Measurements from ENCODE around the gene SUPT7L. TPM values are rescaled to one million over a fixed set of nuclear protein-coding genes. Genes with fewer than 3 reads are reported as not detected.

SUPT7L gene
- total RNA-seq, 1 experiment from 2014 or later = 42.4 TPM

DNA sequence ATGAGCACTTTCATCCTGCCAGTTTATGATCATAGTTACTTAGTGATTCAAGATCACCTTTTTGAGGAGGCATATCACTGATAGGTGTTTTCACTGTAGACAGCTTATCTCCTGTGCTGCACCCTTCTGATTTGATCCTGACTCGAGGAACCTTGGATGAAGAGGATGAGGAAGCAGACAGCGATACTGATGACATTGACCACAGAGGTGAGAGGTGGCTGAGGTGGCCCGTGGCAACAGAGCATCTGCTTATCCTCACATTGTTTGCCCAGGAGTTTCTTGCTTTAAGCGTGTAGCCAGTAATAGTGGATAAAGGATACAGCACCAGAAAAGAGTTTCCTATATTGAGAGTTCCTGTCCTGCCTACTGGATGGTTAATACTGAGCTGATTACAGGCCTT lies 15.7 kb downstream of the SUPT7L start:
- Histone ChIP-seq H3K36me3 (ENCODE audit: control insufficient read depth, insufficient read depth, low read length) (peaks cover 4% of the 10 kb centered on the region; the same call in 1 of the 2 replicates), H3K9me3 (no peaks in the 10 kb centered on the region), H3K4me3 (ENCODE audit: low read depth, low read length) (no peak overlapping the region), H3K4me1 (no peaks in the 10 kb centered on the region), H3K27me3 (replicated peaks; ENCODE audit: control insufficient read depth, insufficient read depth, low read length) (no peaks in the 10 kb centered on the region)
- no peak overlapping the region for H3K4me3 Mint-ChIP-seq (ENCODE audit: unreplicated experiment)
- TF ChIP-seq CTCF (IDR thresholded peaks at IDR 0.05; ENCODE audit: insufficient read depth in 1 of 2, low read depth in 1 of 2, low read length in 1 of 2, severe bottlenecking in 1 of 2, unreplicated experiment in 1 of 2) = no peak
- CTCF ChIA-PET = no interaction called here
- POLR2A ChIA-PET = no interaction called here
- BruUV-seq (replicated peaks) = no TSS peak
- H3K27me3 Mint-ChIP-seq (ENCODE audit: insufficient read depth, unreplicated experiment) = no peaks in the 10 kb centered on the region
- DNase-seq = no peak
- peaks cover 77% of the 10 kb centered on the region for H3K36me3 Mint-ChIP-seq (ENCODE audit: insufficient read depth, unreplicated experiment)
- H3K4me1 Mint-ChIP-seq (ENCODE audit: low read depth, unreplicated experiment) = peaks cover 5% of the 10 kb centered on the region
- intact Hi-C loops (cut with micrococcal nuclease; ENCODE audit: unreplicated experiment) = no loop called here
- no peak overlapping the region for H3K27ac Mint-ChIP-seq (ENCODE audit: unreplicated experiment)
- H3K9me3 Mint-ChIP-seq (ENCODE audit: unreplicated experiment) = no peaks in the 10 kb centered on the region

DNA sequence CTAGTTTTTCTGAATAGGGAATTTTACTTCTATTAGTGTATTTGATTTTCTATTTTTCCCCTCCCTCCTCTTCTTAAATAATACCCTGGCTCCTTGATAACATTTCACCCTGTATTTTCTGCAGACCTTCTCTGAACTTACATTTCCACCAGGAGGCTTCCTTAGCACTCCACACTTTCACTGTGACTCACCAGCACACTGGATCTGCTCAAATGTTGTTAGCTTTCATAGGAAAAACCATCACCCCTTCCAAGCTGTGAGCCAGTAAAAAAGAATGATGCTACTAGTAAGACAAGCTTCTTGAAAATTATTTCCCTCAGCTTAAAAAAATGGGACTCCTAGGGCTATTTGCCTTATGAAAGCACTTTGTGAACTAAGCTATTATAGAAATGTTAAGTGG lies 16.1 kb downstream of the SUPT7L start:
- H3K4me3 Mint-ChIP-seq (ENCODE audit: unreplicated experiment) = no peak overlapping the region
- Histone ChIP-seq H3K4me1 (no peaks in the 10 kb centered on the region), H3K27me3 (replicated peaks; ENCODE audit: control insufficient read depth, insufficient read depth, low read length) (no peaks in the 10 kb centered on the region), H3K4me3 (ENCODE audit: low read depth, low read length) (no peak overlapping the region), H3K9me3 (no peaks in the 10 kb centered on the region), H3K36me3 (ENCODE audit: control insufficient read depth, insufficient read depth, low read length) (peaks cover 4% of the 10 kb centered on the region; the same call in 1 of the 2 replicates)
- peaks cover 77% of the 10 kb centered on the region for H3K36me3 Mint-ChIP-seq (ENCODE audit: insufficient read depth, unreplicated experiment)
- TF ChIP-seq CTCF (IDR thresholded peaks at IDR 0.05; ENCODE audit: insufficient read depth in 1 of 2, low read depth in 1 of 2, low read length in 1 of 2, severe bottlenecking in 1 of 2, unreplicated experiment in 1 of 2) = no peak
- peaks cover under 1% of the 10 kb centered on the region for H3K4me1 Mint-ChIP-seq (ENCODE audit: low read depth, unreplicated experiment)
- CTCF ChIA-PET = interaction anchor here (1.1 kb wide), 1 partner anchor 36 kb away, joined by 4 read pairs; no protein-coding TSS in a partner anchor
- no peak overlapping the region for H3K27ac Mint-ChIP-seq (ENCODE audit: unreplicated experiment)
- H3K27me3 Mint-ChIP-seq (ENCODE audit: insufficient read depth, unreplicated experiment) = no peaks in the 10 kb centered on the region
- no TSS peak for BruUV-seq (replicated peaks)
- no peak for DNase-seq
- no peaks in the 10 kb centered on the region for H3K9me3 Mint-ChIP-seq (ENCODE audit: unreplicated experiment)
- POLR2A ChIA-PET = interaction anchor here (0.7 kb wide), 1 partner anchor 238 kb away, joined by 3 read pairs; the partner anchor contains the start of gene PPM1G
- intact Hi-C loops (cut with micrococcal nuclease; ENCODE audit: unreplicated experiment) = no loop called here

DNA sequence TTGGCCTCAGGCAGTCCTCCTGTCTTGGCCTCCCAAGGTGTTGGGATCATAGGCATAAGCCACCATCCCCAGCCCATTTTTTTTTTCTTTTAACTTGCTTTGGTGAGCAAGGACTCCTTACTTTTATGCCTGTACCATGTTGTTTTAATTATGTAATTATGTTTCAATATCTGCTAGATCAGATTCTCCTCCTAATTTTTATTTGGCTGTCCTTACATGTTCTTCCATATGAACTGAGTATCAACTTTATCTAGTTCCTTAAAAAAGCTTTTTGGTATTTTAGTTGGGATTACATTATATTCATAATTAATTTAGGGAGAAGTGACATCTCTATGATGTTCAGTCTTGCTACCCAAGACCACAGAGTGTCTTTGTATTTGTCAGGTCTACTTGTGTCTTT lies 18.2 kb downstream of the SUPT7L start:
- Histone ChIP-seq H3K27me3 (replicated peaks; ENCODE audit: control insufficient read depth, insufficient read depth, low read length) (no peaks in the 10 kb centered on the region), H3K4me1 (peaks cover 10% of the 10 kb centered on the region), H3K9me3 (no peaks in the 10 kb centered on the region), H3K36me3 (ENCODE audit: control insufficient read depth, insufficient read depth, low read length) (peaks cover 4% of the 10 kb centered on the region; the same call in 1 of the 2 replicates), H3K4me3 (ENCODE audit: low read depth, low read length) (no peak overlapping the region)
- ChIA-PET CTCF (no interaction called here), POLR2A (no interaction called here)
- H3K4me3 Mint-ChIP-seq (ENCODE audit: unreplicated experiment) = no peak overlapping the region
- BruUV-seq (replicated peaks) = no TSS peak
- no peak for TF ChIP-seq CTCF (IDR thresholded peaks at IDR 0.05; ENCODE audit: insufficient read depth in 1 of 2, low read depth in 1 of 2, low read length in 1 of 2, severe bottlenecking in 1 of 2, unreplicated experiment in 1 of 2)
- H3K27me3 Mint-ChIP-seq (ENCODE audit: insufficient read depth, unreplicated experiment) = no peaks in the 10 kb centered on the region
- intact Hi-C loops (cut with micrococcal nuclease; ENCODE audit: unreplicated experiment) = no loop called here
- H3K36me3 Mint-ChIP-seq (ENCODE audit: insufficient read depth, unreplicated experiment) = peaks cover 76% of the 10 kb centered on the region
- H3K27ac Mint-ChIP-seq (ENCODE audit: unreplicated experiment) = no peak overlapping the region
- DNase-seq = no peak
- H3K4me1 Mint-ChIP-seq (ENCODE audit: low read depth, unreplicated experiment) = peaks cover 8% of the 10 kb centered on the region
- no peaks in the 10 kb centered on the region for H3K9me3 Mint-ChIP-seq (ENCODE audit: unreplicated experiment)

Measured in Caco-2 (cell line).